OCI-LY7 (cell line): ENCODE measurements around the gene CDC42BPB.

Experiments
- CTCF ChIP-seq: fragments of 200-600 bp; sonication (generic); conservative IDR thresholded peaks from 2 replicates; pipeline ENCODE4 v1.5.1; 2014; ENCODE audit warnings: mild to moderate bottlenecking, antibody characterized with exemption, low read length, moderate library complexity, mixed read lengths
- EZH2phosphoT487 ChIP-seq: fragments of 200-600 bp; sonication (generic); IDR thresholded peaks from 2 replicates; pipeline ENCODE4 v1.6.1; 2018; ENCODE audit warnings: low read depth, borderline replicate concordance, mild to moderate bottlenecking, mixed run types, antibody characterized with exemption, low read length, moderate library complexity, mixed read lengths

GRCh38 chr14:103000291-103000921, 56.9 kb downstream of the CDC42BPB start:
- TF ChIP-seq CTCF: no peak
- TF ChIP-seq EZH2phosphoT487: no peak
